ENCODE measurements around the gene MYRF. TPM values are rescaled to one million over a fixed set of nuclear protein-coding genes. Genes with fewer than 3 reads are reported as not detected.

MYRF gene
- total and polyA plus RNA-seq, 2 of the 13 experiments (the other 11 are each of a cell fraction or from before 2014, with no cell fraction given) = 10.2 to 25.9 TPM

GRCh38 chr11:61827571-61828378 lies 75.3 kb downstream of the MYRF start, which contains the start of gene FADS2:
FADS2 (plus strand) TSS chr11:61828300; CDS start chr11:61828391, 91 bp downstream.
- ChIA-PET POLR2A (interaction anchor here (1.9 to 2.8 kb wide), 2 partner anchors 11 to 35 kb away, joined by 6 to 49 read pairs; partner anchors contain the start of genes FADS1, FEN1 and TMEM258), CTCF (ENCODE audit: low intra/inter-chr PET ratio, low total read pairs) (interaction anchor here (1.8 kb wide), 1 partner anchor 31 kb away, joined by 7 read pairs; no protein-coding TSS in a partner anchor)
- Histone ChIP-seq H3K79me2 (ENCODE audit: insufficient read depth, low read length) (peaks cover 33% of the 10 kb centered on the region), H3K4me2 (ENCODE audit: low read depth, low read length) (peak within 1 kb of the TSS; percentile 86), H3K9ac (ENCODE audit: insufficient read depth, low read depth, low read length) (peak within 1 kb of the TSS; percentile 78), H2AFZ (ENCODE audit: low read length) (no peak within 1 kb of the TSS), H3K36me3 (replicated peaks in 1 of 2; ENCODE audit: control insufficient read depth in 1 of 2, insufficient read depth in 2 of 2, low read length in 2 of 2) (no peaks in the 10 kb centered on the region), H3K4me3 (replicated peaks in 1 of 3; ENCODE audit: insufficient read depth in 1 of 3, low read depth in 2 of 3, low read length in 3 of 3) (peak within 1 kb of the TSS; percentile 62 to 91 (median 82)), H4K20me1 (ENCODE audit: insufficient read depth, low read length) (no peaks in the 10 kb centered on the region), H3K27ac (ENCODE audit: extremely low read length, insufficient read depth, low read length) (peak within 1 kb of the TSS; percentile 74), H3K27me3 (ENCODE audit: control insufficient read depth in 1 of 2, insufficient read depth in 2 of 2, low read length in 2 of 2) (no peaks in the 10 kb centered on the region), H3K9me3 (ENCODE audit: low read length) (no peaks in the 10 kb centered on the region), H3K4me1 (ENCODE audit: insufficient read depth, low read length) (peaks cover 41% of the 10 kb centered on the region)
- FAIRE-seq (no peak), ATAC-seq (peak; percentile 79), DNase-seq (ENCODE audit: low spot score) (peak; percentile 55)
- 22% methylated on average over 31 of the region's 83 CpGs for WGBS (ENCODE audit: low lambda C conversion rate)
- in situ Hi-C loops (cut with HindIII; ENCODE audit: extremely low pct_ligation_motif_present, low pct_unique_long_range_greater_than_20kb) (no loop called here), intact Hi-C loops (cut with micrococcal nuclease; ENCODE audit: unreplicated experiment) (no loop called here)
- BruUV-seq (replicated peaks) = no TSS peak
- TF ChIP-seq FOXJ3 (CRISPR knock-in tag; IDR thresholded peaks at IDR 0.05; ENCODE audit: borderline replicate concordance) (0 out of 2 replicates have a peak, but pooled peaks have one; percentile 11), ZNF317 (CRISPR knock-in tag; IDR thresholded peaks at IDR 0.05) (0 out of 2 replicates have a peak, but pooled peaks have one; percentile 22), FOXK1 (CRISPR knock-in tag; IDR thresholded peaks at IDR 0.05; ENCODE audit: borderline replicate concordance, low read depth) (0 out of 2 replicates have a peak, but pooled peaks have one; percentile 28), ZNF687 (CRISPR knock-in tag; IDR thresholded peaks at IDR 0.05) (peak; percentile 84), ZNF350 (CRISPR knock-in tag; IDR thresholded peaks at IDR 0.05; ENCODE audit: borderline replicate concordance, low read depth) (peak; percentile 49; the same call in 1 of the 2 replicates), ZNF777 (CRISPR knock-in tag; IDR thresholded peaks at IDR 0.05) (peak; percentile 26; the same call in 1 of the 2 replicates), ZMYM2 (CRISPR knock-in tag; IDR thresholded peaks at IDR 0.05) (0 out of 2 replicates have a peak, but pooled peaks have one; percentile 29), FOSL1 (CRISPR knock-in tag; IDR thresholded peaks at IDR 0.05; ENCODE audit: borderline replicate concordance) (no peak), ZNF543 (CRISPR knock-in tag; IDR thresholded peaks at IDR 0.05) (0 out of 2 replicates have a peak, but pooled peaks have one; percentile 47), IKZF1 (IDR thresholded peaks at IDR 0.05) (no peak), NPAS2 (CRISPR knock-in tag; IDR thresholded peaks at IDR 0.05; ENCODE audit: borderline replicate concordance) (no peak), MXD3 (CRISPR knock-in tag; IDR thresholded peaks at IDR 0.05) (peak; percentile 17; the same call in 1 of the 2 replicates)
- TF ChIP-seq, protein P1, sequence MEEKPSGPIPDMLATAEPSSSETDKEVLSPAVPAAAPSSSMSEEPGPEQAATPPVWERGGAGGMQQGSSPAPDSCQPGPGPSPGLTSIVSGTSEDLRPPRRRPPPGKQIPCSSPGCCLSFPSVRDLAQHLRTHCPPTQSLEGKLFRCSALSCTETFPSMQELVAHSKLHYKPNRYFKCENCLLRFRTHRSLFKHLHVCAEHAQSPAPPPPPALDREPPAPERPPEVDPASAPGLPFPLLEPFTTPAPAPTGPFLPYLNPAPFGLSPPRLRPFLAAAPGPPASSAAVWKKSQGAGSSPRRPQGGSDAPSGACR (CRISPR knock-in tag; IDR thresholded peaks at IDR 0.05) = 0 out of 2 replicates have a peak, but pooled peaks have one; percentile 74
- TF ChIP-seq, protein P2, sequence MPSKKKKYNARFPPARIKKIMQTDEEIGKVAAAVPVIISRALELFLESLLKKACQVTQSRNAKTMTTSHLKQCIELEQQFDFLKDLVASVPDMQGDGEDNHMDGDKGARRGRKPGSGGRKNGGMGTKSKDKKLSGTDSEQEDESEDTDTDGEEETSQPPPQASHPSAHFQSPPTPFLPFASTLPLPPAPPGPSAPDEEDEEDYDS (CRISPR knock-in tag; IDR thresholded peaks at IDR 0.05) = peak; percentile 52; the same call in 1 of the 2 replicates
- TF ChIP-seq, protein P3, sequence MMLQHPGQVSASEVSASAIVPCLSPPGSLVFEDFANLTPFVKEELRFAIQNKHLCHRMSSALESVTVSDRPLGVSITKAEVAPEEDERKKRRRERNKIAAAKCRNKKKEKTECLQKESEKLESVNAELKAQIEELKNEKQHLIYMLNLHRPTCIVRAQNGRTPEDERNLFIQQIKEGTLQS (CRISPR knock-in tag; IDR thresholded peaks at IDR 0.05) = no peak; the same call in 1 of the 2 replicates
- TF ChIP-seq, protein P4, sequence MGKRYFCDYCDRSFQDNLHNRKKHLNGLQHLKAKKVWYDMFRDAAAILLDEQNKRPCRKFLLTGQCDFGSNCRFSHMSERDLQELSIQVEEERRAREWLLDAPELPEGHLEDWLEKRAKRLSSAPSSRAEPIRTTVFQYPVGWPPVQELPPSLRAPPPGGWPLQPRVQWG (CRISPR knock-in tag; IDR thresholded peaks at IDR 0.05; ENCODE audit: borderline replicate concordance, low read depth) = no peak

Measured in HepG2 (cell line).